Occipital lobe (tissue), 2 donors: ENCODE data around the gene SERTAD1. TPM values are rescaled to one million over a fixed set of nuclear protein-coding genes. Genes with fewer than 3 reads are reported as not detected.

Experiments used
- DNase-seq: peaks from one replicate; lab custom pipeline; 2025; lab: John Stamatoyannopoulos, UW
- total RNA-seq: library from RNA; depleted of rRNA; stranded (reverse); fragments of >200 nt; gene quantifications from one replicate; pipeline ENCODE4 v1.2.3, GENCODE V29; 2014

The SERTAD1 gene
- total RNA-seq, 1 donor from 2014 or later: 2.8 TPM

- no peak for DNase-seq
Observed at GRCh38 chr19:40407714-40408597, 17.8 kb downstream of the SERTAD1 start.

- DNase-seq: no peak
Observed at GRCh38 chr19:40403262-40403984, 22.4 kb downstream of the SERTAD1 start.

- DNase-seq: no peak
Observed at GRCh38 chr19:40400559-40400958, 25.2 kb downstream of the SERTAD1 start.

- no peak for DNase-seq
Observed at GRCh38 chr19:40398417-40399131, 27.2 kb downstream of the SERTAD1 start.

GRCh38 chr19:40397568-40397906 is 28.3 kb downstream of the SERTAD1 start:
- no peak for DNase-seq

- no peak for DNase-seq
Observed at GRCh38 chr19:40396886-40397567, 28.8 kb downstream of the SERTAD1 start.

- no peak for DNase-seq
Observed at GRCh38 chr19:40395956-40396355, 29.8 kb downstream of the SERTAD1 start.

- DNase-seq: no peak
Observed at GRCh38 chr19:40394816-40395210, 31.0 kb downstream of the SERTAD1 start.

GRCh38 chr19:40393894-40394815 is 31.6 kb downstream of the SERTAD1 start:
- DNase-seq: no peak

GRCh38 chr19:40392894-40393517 is 32.8 kb downstream of the SERTAD1 start:
- no peak for DNase-seq

GRCh38 chr19:40392123-40392522 is 33.7 kb downstream of the SERTAD1 start:
- DNase-seq: no peak

GRCh38 chr19:40390084-40390742 is 35.6 kb downstream of the SERTAD1 start, which contains the start of gene HIPK4:
Gene HIPK4 (minus strand): TSS chr19:40390181. CDS start chr19:40389902, 279 bp downstream.
- no peak for DNase-seq

- DNase-seq: no peak
Observed at GRCh38 chr19:40389404-40390083, 36.2 kb downstream of the SERTAD1 start.

GRCh38 chr19:40388481-40388880 is 37.3 kb downstream of the SERTAD1 start:
- no peak for DNase-seq

- DNase-seq: no peak
Observed at GRCh38 chr19:40387155-40387554, 38.6 kb downstream of the SERTAD1 start.

GRCh38 chr19:40383668-40384248 is 42.0 kb downstream of the SERTAD1 start:
- no peak for DNase-seq

- no peak for DNase-seq
Observed at GRCh38 chr19:40381321-40381720, 44.5 kb downstream of the SERTAD1 start.
